Tibial nerve (tissue), 4 donors: ENCODE data around the gene RASAL2. TPM values are rescaled to one million over a fixed set of nuclear protein-coding genes. Genes with fewer than 3 reads are reported as not detected.
"Not testable (repeated sequence)": the region's sequence is repeated elsewhere in the genome, so short reads cannot be mapped to it uniquely, and the experiment has no call there.

ENCODE experiments used
- DNase-seq, 2 donors: peaks; one replicate each; pipeline ENCODE4 v3.0.0-alpha.2; 2019; ENCODE audit warnings: low spot score in 2 of 2
- H3K27ac ChIP-seq, 4 donors: fragments of 200-600 bp; sonication (generic) in 3 of 4; one replicate each; pipeline ENCODE4 v1.5.1; 2017 to 2019; ENCODE audit warnings: mild to moderate bottlenecking in 1 of 4
- H3K27me3 ChIP-seq, 2 donors: fragments of 200-600 bp; sonication (generic) in 1 of 2; one replicate each; pipeline versions ENCODE4 v1.5.1 to v1.6.0; 2017 to 2019
- H3K36me3 ChIP-seq, 3 donors: fragments of 200-600 bp; sonication (generic); one replicate each; pipeline ENCODE4 v1.5.1; 2018 to 2019
- H3K4me1 ChIP-seq, 4 donors: fragments of 200-600 bp; sonication (generic) in 3 of 4; one replicate each; pipeline ENCODE4 v1.5.1; 2017 to 2019
- H3K4me3 ChIP-seq, 4 donors: fragments of 200-600 bp; sonication (generic) in 3 of 4; one replicate each; pipeline ENCODE4 v1.5.1; 2017 to 2019; ENCODE audit warnings: mild to moderate bottlenecking in 1 of 4, moderate library complexity in 1 of 4
- H3K9me3 ChIP-seq, 4 donors: fragments of 200-600 bp; sonication (generic) in 3 of 4; one replicate each; pipeline ENCODE4 v1.5.1; 2017 to 2019
- EP300 ChIP-seq, 2 donors: sonication (generic); formaldehyde crosslinking; IDR thresholded peaks; one replicate each; pipeline ENCODE4 v1.6.1; 2017; ENCODE audit warnings: antibody characterized with exemption in 2 of 2, mild to moderate bottlenecking in 1 of 2
- POLR2A ChIP-seq, 2 donors: fragments of 450-650 bp; IDR thresholded peaks; one replicate each; pipeline ENCODE4 v1.6.1; 2017; ENCODE audit warnings: antibody characterized with exemption in 2 of 2, mild to moderate bottlenecking in 2 of 2, moderate library complexity in 2 of 2
- WGBS, 2 donors: methylation state at CpG; one replicate each; pipeline ENCODE4 v1.1.5; 2018; 5-methylcytosine and 5-hydroxymethylcytosine counted together
- total RNA-seq, 4 donors: library from RNA; depleted of rRNA; stranded (reverse); fragments of >200 nt; gene quantifications; one replicate each; pipeline ENCODE4 v1.1.0, GENCODE V29; 2016
- TF ChIP-seq, protein P1 (sequence below), 5 experiments: fragments of 200-600 bp in 3 of 5; fragments of 450-650 bp in 2 of 5; sonication (generic) in 3 of 5; IDR thresholded peaks; one replicate each; pipeline ENCODE4 v1.5.1; 2016 to 2019; ENCODE audit warnings: antibody characterized with exemption in 5 of 5, mild to moderate bottlenecking in 3 of 5, moderate library complexity in 2 of 5

Gene RASAL2
- total RNA-seq, 4 donors from 2014 or later = 40.5 to 44.8 (median 43.0) TPM

DNA sequence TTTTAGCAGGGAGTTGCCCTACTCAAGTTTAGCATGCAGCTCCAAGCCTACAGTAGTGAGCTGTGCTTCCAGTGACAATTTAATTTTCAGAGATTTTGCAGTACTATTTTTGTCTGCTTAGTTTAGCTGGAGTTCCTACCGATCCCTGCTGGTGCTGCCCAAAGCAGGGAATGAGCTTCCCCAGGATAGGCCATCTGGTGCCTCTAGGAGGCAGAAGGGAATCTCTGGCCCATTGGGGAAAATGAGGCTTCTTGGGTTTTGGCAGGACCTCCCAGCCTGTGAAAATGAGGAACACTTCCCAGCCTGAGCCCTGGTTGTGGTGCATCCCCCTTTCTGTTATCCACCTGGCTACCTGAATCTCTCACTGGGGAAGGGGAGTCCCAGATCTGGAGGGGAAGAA, 149.2 kb downstream of the RASAL2 start:
- H3K27me3 ChIP-seq = no peaks in the 10 kb centered on the region
- no peak overlapping the region for H3K27ac ChIP-seq
- H3K36me3 ChIP-seq = no peaks in the 10 kb centered on the region
- no peak overlapping the region for H3K4me3 ChIP-seq
- WGBS, 2 donors = 74 to 86% methylated on average over 1 of the region's 1 CpG
- peaks cover 0 to 14% (median 3%) of the 10 kb centered on the region in 4 donors for H3K9me3 ChIP-seq
- no peak for TF ChIP-seq EP300 (IDR thresholded peaks at IDR 0.05)
- TF ChIP-seq, protein P1, sequence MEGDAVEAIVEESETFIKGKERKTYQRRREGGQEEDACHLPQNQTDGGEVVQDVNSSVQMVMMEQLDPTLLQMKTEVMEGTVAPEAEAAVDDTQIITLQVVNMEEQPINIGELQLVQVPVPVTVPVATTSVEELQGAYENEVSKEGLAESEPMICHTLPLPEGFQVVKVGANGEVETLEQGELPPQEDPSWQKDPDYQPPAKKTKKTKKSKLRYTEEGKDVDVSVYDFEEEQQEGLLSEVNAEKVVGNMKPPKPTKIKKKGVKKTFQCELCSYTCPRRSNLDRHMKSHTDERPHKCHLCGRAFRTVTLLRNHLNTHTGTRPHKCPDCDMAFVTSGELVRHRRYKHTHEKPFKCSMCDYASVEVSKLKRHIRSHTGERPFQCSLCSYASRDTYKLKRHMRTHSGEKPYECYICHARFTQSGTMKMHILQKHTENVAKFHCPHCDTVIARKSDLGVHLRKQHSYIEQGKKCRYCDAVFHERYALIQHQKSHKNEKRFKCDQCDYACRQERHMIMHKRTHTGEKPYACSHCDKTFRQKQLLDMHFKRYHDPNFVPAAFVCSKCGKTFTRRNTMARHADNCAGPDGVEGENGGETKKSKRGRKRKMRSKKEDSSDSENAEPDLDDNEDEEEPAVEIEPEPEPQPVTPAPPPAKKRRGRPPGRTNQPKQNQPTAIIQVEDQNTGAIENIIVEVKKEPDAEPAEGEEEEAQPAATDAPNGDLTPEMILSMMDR (IDR thresholded peaks at IDR 0.05) = no peak
- no peak for TF ChIP-seq POLR2A (IDR thresholded peaks at IDR 0.05)
- peaks cover 0 to 7% (median 0%) of the 10 kb centered on the region in 4 donors for H3K4me1 ChIP-seq
- no peak for DNase-seq

DNA sequence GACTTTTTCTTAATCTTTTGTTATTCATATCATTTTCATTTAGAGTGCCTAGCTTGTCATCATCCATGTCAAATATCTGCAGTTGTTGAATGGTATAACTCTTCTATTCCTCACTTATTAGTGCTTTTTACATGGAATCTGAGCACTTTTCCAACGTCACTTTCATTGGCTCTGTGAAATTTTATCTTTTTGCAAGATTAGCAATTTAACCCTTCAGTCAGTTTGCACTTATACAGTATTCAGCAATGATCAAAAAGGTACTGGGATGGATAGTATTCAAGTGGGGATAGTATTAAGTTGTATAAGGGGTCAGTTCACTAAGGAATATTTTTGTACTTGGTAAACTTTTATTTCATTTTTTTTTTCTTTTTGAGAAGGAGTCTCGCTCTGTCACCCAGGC, 150.0 kb downstream of the RASAL2 start:
- WGBS, 2 donors = 71% methylated on average over 2 of the region's 2 CpGs
- DNase-seq = no peak

DNA sequence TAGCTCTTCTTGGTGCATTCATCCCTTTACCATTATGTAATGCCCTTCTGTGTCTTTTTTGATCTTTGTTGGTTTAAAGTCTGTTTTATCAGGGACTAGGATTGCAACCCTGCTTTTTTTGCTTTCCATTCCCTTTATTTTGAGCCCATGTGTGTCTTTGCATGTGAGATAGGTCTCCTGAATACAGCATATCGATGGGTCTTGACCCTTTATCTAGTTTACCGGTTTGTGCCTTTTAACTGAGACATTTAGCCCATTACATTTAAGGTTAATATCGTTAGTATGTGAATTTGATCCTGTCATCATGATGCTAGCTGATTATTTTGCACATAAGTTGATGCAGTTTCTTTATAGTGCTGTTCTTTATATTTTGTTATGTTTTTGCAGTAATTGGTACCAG, 154.4 kb downstream of the RASAL2 start:
- not testable (repeated sequence) for H3K27me3 ChIP-seq, DNase-seq, H3K27ac ChIP-seq, H3K4me1 ChIP-seq, H3K36me3 ChIP-seq, H3K4me3 ChIP-seq
- WGBS, 2 donors = 97% methylated on average over 3 of the region's 3 CpGs
- H3K9me3 ChIP-seq = peaks cover 0 to 33% (median 9%) of the 10 kb centered on the region in 4 donors

More for the DNA sequence above, 150.0 kb downstream of the RASAL2 start:
- H3K4me3 ChIP-seq = no peak overlapping the region
- peaks cover 0 to 2% (median 0%) of the 10 kb centered on the region in 4 donors for H3K4me1 ChIP-seq
- peaks cover 0 to 21% (median 7%) of the 10 kb centered on the region in 4 donors for H3K9me3 ChIP-seq
- no peaks in the 10 kb centered on the region for H3K36me3 ChIP-seq
- TF ChIP-seq, protein P1 (IDR thresholded peaks at IDR 0.05) = no peak
- no peak for TF ChIP-seq EP300 (IDR thresholded peaks at IDR 0.05)
- no peaks in the 10 kb centered on the region for H3K27me3 ChIP-seq
- no peak overlapping the region for H3K27ac ChIP-seq

DNA sequence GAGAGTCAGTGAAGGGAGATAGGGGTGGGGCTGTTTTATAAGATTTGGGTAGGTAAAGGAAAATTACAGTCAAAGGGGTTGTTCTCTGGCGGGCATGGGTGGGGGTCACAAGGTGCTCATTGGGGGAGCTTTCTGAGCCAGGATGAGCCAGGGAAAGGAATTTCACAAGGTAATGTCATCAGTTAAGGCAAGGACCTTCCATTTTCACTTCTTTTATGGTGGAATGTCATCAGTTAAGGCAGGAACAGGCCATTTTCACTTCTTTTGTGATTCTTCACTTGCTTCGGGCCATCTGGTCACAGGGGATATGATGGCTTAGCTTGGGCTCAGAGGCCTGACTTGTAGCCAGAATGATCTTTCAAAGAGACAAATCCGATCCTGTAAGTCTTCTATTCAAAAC, 159.7 kb downstream of the RASAL2 start:
- 91 to 96% methylated on average over 3 of the region's 3 CpGs for WGBS, 2 donors
- not testable (repeated sequence) for H3K27me3 ChIP-seq, H3K4me1 ChIP-seq, H3K36me3 ChIP-seq, H3K4me3 ChIP-seq, H3K27ac ChIP-seq, DNase-seq
- peaks cover 0 to 33% (median 9%) of the 10 kb centered on the region in 4 donors for H3K9me3 ChIP-seq

DNA sequence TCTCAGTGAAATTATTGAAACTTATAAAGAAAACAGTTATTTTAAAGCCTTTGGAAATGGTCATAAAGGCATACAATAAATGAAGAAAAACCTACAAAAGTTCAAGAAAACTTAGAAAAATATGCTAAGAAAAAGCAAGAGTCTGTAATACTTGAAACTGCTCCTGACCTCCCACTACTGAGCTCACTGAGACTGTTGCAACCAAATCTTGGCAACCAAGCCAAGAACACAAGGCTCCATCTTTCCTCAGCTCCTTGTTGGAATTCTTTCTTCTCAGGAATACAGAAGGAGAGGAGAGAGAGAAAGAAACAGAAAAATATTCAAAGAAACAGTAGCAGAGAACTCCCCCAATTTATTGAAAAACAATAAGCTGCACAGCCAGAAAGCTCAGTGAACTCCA, 160.5 kb downstream of the RASAL2 start:
- H3K36me3 ChIP-seq = peaks cover 0 to 6% (median 0%) of the 10 kb centered on the region in 3 donors
- no peaks in the 10 kb centered on the region for H3K4me1 ChIP-seq
- no peak overlapping the region for H3K4me3 ChIP-seq
- TF ChIP-seq POLR2A (IDR thresholded peaks at IDR 0.05) (no peak), EP300 (IDR thresholded peaks at IDR 0.05) (no peak)
- TF ChIP-seq, protein P1 (IDR thresholded peaks at IDR 0.05) = no peak
- no peak for DNase-seq
- H3K9me3 ChIP-seq = peaks cover 0 to 25% (median 6%) of the 10 kb centered on the region in 4 donors
- H3K27me3 ChIP-seq = no peaks in the 10 kb centered on the region
- H3K27ac ChIP-seq = no peak overlapping the region

DNA sequence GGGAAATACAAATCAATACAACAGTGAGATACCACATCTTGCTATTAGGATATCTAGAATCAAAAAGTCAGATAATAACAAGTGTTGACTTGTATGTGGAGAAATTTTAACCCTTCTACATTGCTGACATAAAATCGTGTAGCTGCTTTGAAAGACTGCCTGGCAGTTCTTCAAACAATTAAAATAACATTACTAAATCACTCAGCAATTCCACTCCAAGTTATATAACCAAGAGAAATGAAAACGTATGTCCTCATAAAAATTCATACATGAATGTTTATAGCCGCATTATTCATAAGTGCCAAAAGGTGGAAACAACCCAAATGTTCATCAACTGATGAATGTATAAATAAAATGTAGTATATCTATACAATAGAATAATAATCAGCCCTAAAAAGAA, 164.6 kb downstream of the RASAL2 start:
- Histone ChIP-seq H3K9me3 (peaks cover 0 to 18% (median 6%) of the 10 kb centered on the region in 4 donors), H3K36me3 (no peaks in the 10 kb centered on the region), H3K4me1 (peaks cover 0 to 16% (median 2%) of the 10 kb centered on the region in 4 donors), H3K4me3 (no peak overlapping the region), H3K27me3 (no peaks in the 10 kb centered on the region), H3K27ac (no peak overlapping the region)
- 32 to 47% methylated on average over 3 of the region's 3 CpGs for WGBS, 2 donors
- no peak for DNase-seq
- TF ChIP-seq, protein P1 (IDR thresholded peaks at IDR 0.05) = no peak
- TF ChIP-seq EP300 (IDR thresholded peaks at IDR 0.05) (no peak), POLR2A (IDR thresholded peaks at IDR 0.05) (no peak)
